Kidney (tissue), 14 donors: Measurements from ENCODE around the gene KRTAP9-2. TPM values are rescaled to one million over a fixed set of nuclear protein-coding genes. Genes with fewer than 3 reads are reported as not detected.
A peak's percentile ranks its signal among the peaks of the same experiment; 100 is the strongest.
"Not testable (repeated sequence)": the region's sequence is repeated elsewhere in the genome, so short reads cannot be mapped to it uniquely, and the experiment has no call there.

ENCODE experiments used
- DNase-seq, 5 donors: peaks; one replicate each; pipeline ENCODE4 v3.0.0-alpha.2; 2013 to 2020
- FAIRE-seq: peaks from 2 replicates; lab custom pipeline; 2012; peaks lifted over from hg19 to GRCh38; lab: Jason Lieb, UNC
- H3K27ac ChIP-seq, 2 donors: one replicate each; pipeline ENCODE4 v1.7.0; 2013; ENCODE audit warnings: low read depth in 2 of 2, low read length in 2 of 2, inconsistent platforms in 1 of 2
- H3K27me3 ChIP-seq: one replicate; pipeline ENCODE4 v1.7.1; 2013; ENCODE audit warnings: low read length, inconsistent platforms; ENCODE audit not compliant: control insufficient read depth, insufficient read depth
- H3K36me3 ChIP-seq, 3 donors: one replicate each; pipeline versions ENCODE4 v1.7.0 to v1.7.1; 2013; ENCODE audit warnings: low read length in 3 of 3, control low read depth in 1 of 3, inconsistent platforms in 1 of 3; ENCODE audit not compliant: insufficient read depth in 3 of 3, control insufficient read depth in 2 of 3
- H3K4me1 ChIP-seq, 3 donors: one replicate each; pipeline versions ENCODE4 v1.7.0 to v1.7.1; 2013; ENCODE audit warnings: low read length in 3 of 3, inconsistent platforms in 1 of 3, low read depth in 1 of 3; ENCODE audit not compliant: control insufficient read depth in 2 of 3, insufficient read depth in 2 of 3
- H3K4me3 ChIP-seq, 3 donors: one replicate each; pipeline versions ENCODE4 v1.7.0 to v1.8.1; 2013; ENCODE audit warnings: low read length in 3 of 3, control low read depth in 1 of 3, inconsistent platforms in 1 of 3
- H3K9ac ChIP-seq, 3 donors: one replicate each; pipeline versions ENCODE4 v1.7.0 to v1.7.1; 2013; ENCODE audit warnings: low read length in 3 of 3, control low read depth in 1 of 3, inconsistent platforms in 1 of 3
- H3K9me3 ChIP-seq, 3 donors: one replicate each; pipeline versions ENCODE4 v1.7.0 to v1.7.1; 2013; ENCODE audit warnings: low read length in 3 of 3, control low read depth in 1 of 3, inconsistent platforms in 1 of 3; ENCODE audit not compliant: control insufficient read depth in 2 of 3, insufficient read depth in 1 of 3
- intact Hi-C: fragments of 100-400 bp; cut with DNase I; formaldehyde crosslinking; loops from one replicate; pipeline ENCODE4 v1.11.1; 2022
- polyA plus RNA-seq: library from polyadenylated mRNA; stranded (reverse); fragments of 350-450 nt; fragmentation: Illumina TruSeq; extraction: RNeasy Lipid Tissue Mini Kit (QIAGEN cat#74804); gene quantifications from one replicate; pipeline ENCODE4 v1.2.3, GENCODE V29; 2014; ENCODE audit warnings: low read depth, low replicate concordance; ENCODE audit not compliant: insufficient read depth
- total RNA-seq: library from RNA; stranded (reverse); fragmentation: NEBNext Ultra II Directional; extraction: Animal tissue kit (Norgen Biotek cat#: 25700); gene quantifications from one replicate; pipeline ENCODE4 v1.2.1, GENCODE V29; 2021
- TF ChIP-seq, protein P1 (sequence below): IDR thresholded peaks from 3 replicates; pipeline ENCODE4 v1.5.1; 2012; ENCODE audit warnings: mild to moderate bottlenecking, moderate library complexity, borderline replicate concordance; ENCODE audit not compliant: insufficient read depth; ENCODE audit errors: extremely low read depth
- donor health status: control.
- donor health status: control.
- donor health status: control.
- donor health status: control.
- donor health status: control.
- donor health status: DM: yes; HTN: yes; CAD: no.
- donor health status: Normal renal cell carcinoma (clear cell type).

The KRTAP9-2 gene
- total and polyA plus RNA-seq, 2 donors from 2014 or later: not detected

DNA sequence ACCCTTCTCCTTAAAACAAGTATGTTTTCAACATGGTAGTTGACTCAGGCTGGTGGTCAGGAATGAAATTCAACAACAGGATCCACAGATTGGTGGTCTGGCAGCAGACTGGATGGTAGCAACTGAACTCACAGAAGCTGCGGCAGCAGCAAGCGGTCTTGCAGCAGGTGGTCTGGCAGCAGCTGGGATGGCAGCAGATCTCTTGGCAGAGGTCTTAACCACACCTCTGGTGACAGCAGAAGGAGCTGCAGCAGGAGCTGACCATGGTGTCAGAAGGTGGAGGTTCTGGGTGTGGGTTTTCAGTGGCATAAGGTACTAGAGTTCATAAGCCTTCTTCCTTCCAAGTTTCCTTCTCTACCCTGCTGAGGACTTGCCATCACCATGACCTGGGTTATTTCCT lies 39.6 kb upstream of the KRTAP9-2 start:
- H3K27ac ChIP-seq: no peak overlapping the region
- H3K36me3 ChIP-seq: no peaks in the 10 kb centered on the region
- H3K9ac ChIP-seq: no peak overlapping the region
- H3K27me3 ChIP-seq: no peaks in the 10 kb centered on the region
- TF ChIP-seq, protein P1, sequence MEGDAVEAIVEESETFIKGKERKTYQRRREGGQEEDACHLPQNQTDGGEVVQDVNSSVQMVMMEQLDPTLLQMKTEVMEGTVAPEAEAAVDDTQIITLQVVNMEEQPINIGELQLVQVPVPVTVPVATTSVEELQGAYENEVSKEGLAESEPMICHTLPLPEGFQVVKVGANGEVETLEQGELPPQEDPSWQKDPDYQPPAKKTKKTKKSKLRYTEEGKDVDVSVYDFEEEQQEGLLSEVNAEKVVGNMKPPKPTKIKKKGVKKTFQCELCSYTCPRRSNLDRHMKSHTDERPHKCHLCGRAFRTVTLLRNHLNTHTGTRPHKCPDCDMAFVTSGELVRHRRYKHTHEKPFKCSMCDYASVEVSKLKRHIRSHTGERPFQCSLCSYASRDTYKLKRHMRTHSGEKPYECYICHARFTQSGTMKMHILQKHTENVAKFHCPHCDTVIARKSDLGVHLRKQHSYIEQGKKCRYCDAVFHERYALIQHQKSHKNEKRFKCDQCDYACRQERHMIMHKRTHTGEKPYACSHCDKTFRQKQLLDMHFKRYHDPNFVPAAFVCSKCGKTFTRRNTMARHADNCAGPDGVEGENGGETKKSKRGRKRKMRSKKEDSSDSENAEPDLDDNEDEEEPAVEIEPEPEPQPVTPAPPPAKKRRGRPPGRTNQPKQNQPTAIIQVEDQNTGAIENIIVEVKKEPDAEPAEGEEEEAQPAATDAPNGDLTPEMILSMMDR: no peak
- no peaks in the 10 kb centered on the region for H3K9me3 ChIP-seq
- intact Hi-C loops: no loop called here
- FAIRE-seq: no peak
- no peak overlapping the region for H3K4me3 ChIP-seq
- DNase-seq: no peak
- H3K4me1 ChIP-seq: no peaks in the 10 kb centered on the region

DNA sequence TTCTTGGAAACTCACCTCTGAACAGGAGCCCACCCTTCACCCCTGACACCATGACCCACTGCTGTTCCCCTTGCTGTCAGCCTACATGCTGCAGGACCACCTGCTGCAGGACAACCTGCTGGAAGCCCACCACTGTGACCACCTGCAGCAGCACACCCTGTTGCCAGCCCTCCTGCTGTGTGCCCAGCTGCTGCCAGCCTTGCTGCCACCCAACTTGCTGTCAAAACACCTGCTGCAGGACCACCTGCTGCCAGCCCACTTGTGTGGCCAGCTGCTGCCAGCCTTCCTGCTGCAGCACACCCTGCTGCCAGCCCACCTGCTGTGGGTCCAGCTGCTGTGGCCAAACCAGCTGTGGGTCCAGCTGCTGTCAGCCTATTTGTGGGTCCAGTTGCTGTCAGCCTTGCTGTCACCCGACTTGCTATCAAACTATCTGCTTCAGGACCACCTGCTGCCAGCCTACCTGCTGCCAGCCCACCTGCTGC lies 36.6 kb upstream of the KRTAP9-2 start, which contains the start of gene KRTAP9-1:
KRTAP9-1 (plus strand) TSS at position 51 of the 482 bp plus-strand sequence; CDS start at position 51, 0 bp downstream.
- H3K4me3 ChIP-seq, H3K4me1 ChIP-seq, H3K9me3 ChIP-seq, H3K27me3 ChIP-seq, H3K9ac ChIP-seq, H3K27ac ChIP-seq, H3K36me3 ChIP-seq, intact Hi-C loops, FAIRE-seq: not testable (repeated sequence)
- DNase-seq: peak in 1 of 5 donors; percentile 59

DNA sequence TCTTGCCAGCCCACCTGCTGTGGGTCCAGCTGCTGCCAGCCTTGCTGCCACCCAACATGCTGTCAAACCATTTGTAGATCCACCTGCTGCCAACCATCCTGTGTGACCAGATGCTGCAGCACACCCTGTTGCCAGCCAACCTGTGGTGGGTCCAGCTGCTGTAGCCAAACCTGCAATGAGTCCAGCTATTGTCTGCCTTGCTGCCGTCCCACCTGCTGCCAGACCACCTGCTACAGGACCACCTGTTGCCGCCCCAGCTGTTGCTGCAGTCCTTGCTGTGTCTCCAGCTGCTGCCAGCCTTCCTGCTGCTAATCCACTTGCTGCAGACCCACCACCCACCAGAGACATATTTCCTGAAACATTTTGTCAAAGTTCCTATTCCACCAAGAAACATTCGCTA lies 36.1 kb upstream of the KRTAP9-2 start:
- H3K27ac ChIP-seq: no peak overlapping the region
- no peak for DNase-seq
- no peak overlapping the region for H3K9ac ChIP-seq
- H3K4me3 ChIP-seq: no peak overlapping the region
- no peaks in the 10 kb centered on the region for H3K36me3 ChIP-seq
- intact Hi-C loops: no loop called here
- FAIRE-seq: no peak
- TF ChIP-seq, protein P1: no peak
- H3K4me1 ChIP-seq: no peaks in the 10 kb centered on the region
- no peaks in the 10 kb centered on the region for H3K27me3 ChIP-seq
- no peaks in the 10 kb centered on the region for H3K9me3 ChIP-seq

DNA sequence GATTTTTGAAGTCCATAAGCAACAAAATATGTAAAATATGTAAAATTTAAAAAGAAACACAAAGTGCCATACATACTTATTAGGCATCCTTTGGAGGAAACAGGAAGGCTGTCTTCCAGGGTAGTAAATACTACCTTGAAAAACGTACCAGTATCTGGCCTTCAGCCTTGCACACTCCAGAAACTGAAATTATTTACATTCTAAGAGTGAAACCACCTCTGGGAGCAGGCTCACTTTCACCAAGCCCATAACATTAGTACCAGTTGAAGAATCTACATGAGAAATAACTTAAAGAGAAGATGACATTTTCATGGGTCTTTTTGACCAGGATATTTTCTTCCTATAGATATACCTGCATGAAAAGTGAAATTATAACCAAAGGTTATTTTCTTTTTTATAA lies 30.4 kb upstream of the KRTAP9-2 start:
- H3K36me3 ChIP-seq: no peaks in the 10 kb centered on the region
- no peaks in the 10 kb centered on the region for H3K4me1 ChIP-seq
- H3K9me3 ChIP-seq: no peaks in the 10 kb centered on the region
- no peak overlapping the region for H3K9ac ChIP-seq
- FAIRE-seq (no peak), DNase-seq (no peak)
- TF ChIP-seq, protein P1: no peak
- intact Hi-C loops: no loop called here
- no peak overlapping the region for H3K27ac ChIP-seq
- H3K4me3 ChIP-seq: no peak overlapping the region
- no peaks in the 10 kb centered on the region for H3K27me3 ChIP-seq
